Heart right ventricle (tissue), 16 donors: ENCODE data around the gene GJA10. TPM values are rescaled to one million over a fixed set of nuclear protein-coding genes. Genes with fewer than 3 reads are reported as not detected.

Source experiments
- ATAC-seq, 8 donors: fragments of 200-7000 bp; cut with Tn5 transposase; one replicate each; pipeline ENCODE4 v1.9.1; 2020; ENCODE audit warnings: mild to moderate bottlenecking in 8 of 8, moderate library complexity in 8 of 8, moderate number of reproducible peaks in 1 of 8
- DNase-seq, 2 donors: peaks; one replicate each; pipeline ENCODE4 v3.0.0-alpha.2; 2020
- H3K27ac ChIP-seq, 10 donors: fragments of 200-600 bp; sonication (generic) in 2 of 10; one replicate each; pipeline versions ENCODE4 v1.5.0 to v1.8.0; 2020 to 2022; ENCODE audit warnings: mild to moderate bottlenecking in 3 of 10
- H3K27me3 ChIP-seq, 7 donors: fragments of 200-600 bp; one replicate each; pipeline ENCODE4 v1.8.0; 2021 to 2022; ENCODE audit warnings: mild to moderate bottlenecking in 2 of 7
- H3K36me3 ChIP-seq, 9 donors: fragments of 200-600 bp; sonication (generic) in 1 of 9; one replicate each; pipeline versions ENCODE4 v1.5.0 to v1.8.0; 2020 to 2022; ENCODE audit warnings: mild to moderate bottlenecking in 2 of 9
- H3K4me1 ChIP-seq, 9 donors: fragments of 200-600 bp; sonication (generic) in 1 of 9; one replicate each; pipeline versions ENCODE4 v1.5.0 to v1.8.0; 2020 to 2022; ENCODE audit warnings: mild to moderate bottlenecking in 4 of 9
- H3K4me3 ChIP-seq, 10 donors: fragments of 200-600 bp; sonication (generic) in 2 of 10; one replicate each; pipeline versions ENCODE4 v1.5.0 to v1.8.0; 2020 to 2022; ENCODE audit warnings: mild to moderate bottlenecking in 7 of 10, moderate library complexity in 2 of 10
- H3K9me3 ChIP-seq, 11 donors: fragments of 200-600 bp in 10 of 11; sonication (generic) in 2 of 11; one replicate each; pipeline versions ENCODE4 v1.5.0 to v1.8.0; 2013 to 2022; ENCODE audit warnings: mild to moderate bottlenecking in 2 of 11, control low read depth in 1 of 11, moderate library complexity in 1 of 11
- CTCF ChIP-seq, 9 donors: fragments of 200-600 bp; sonication (generic) in 2 of 9; IDR thresholded peaks; one replicate each; pipeline versions ENCODE4 v1.5.0 to v1.8.0; 2021 to 2022; ENCODE audit warnings: antibody characterized with exemption in 9 of 9, mild to moderate bottlenecking in 5 of 9, moderate library complexity in 1 of 9
- WGBS, 2 donors: extraction: QIAGEN DNeasy Blood & Tissue Kit; methylation state at CpG; one replicate each; pipeline ENCODE4 v1.1.7; 2013; ENCODE audit warnings: inconsistent platforms in 1 of 2; 5-methylcytosine and 5-hydroxymethylcytosine counted together
- intact Hi-C, 10 donors: fragments of 100-400 bp; cut with DNase I; formaldehyde crosslinking; loops; one replicate each; pipeline versions ENCODE4 v1.11.1 to v1.14.2; 2022
- polyA plus RNA-seq, 2 donors: library from polyadenylated mRNA; stranded (reverse); fragments of 200-250 nt; gene quantifications; one replicate each; pipeline ENCODE4 v1.2.3, GENCODE V29; 2013
- total RNA-seq, 10 donors: library from RNA; stranded (reverse); fragmentation: NEBNext Ultra II Directional in 3 of 10; extraction: Animal tissue kit (Norgen Biotek cat#: 25700) in 3 of 10; gene quantifications; one replicate each; pipeline versions ENCODE4 v1.2.1 to v1.2.4, GENCODE V29; 2021 to 2023
- donor health status: Arrhythmogenic right ventricular cardiomyopathy.
- donor health status: ischemic (EF 13 %, LVEDD 7.1; RV severe dilation, severe dysfunction).
- donor health status: healthy with polysubstance abuse.
- donor health status: DM: no; HTN: yes; CAD: no.
- donor health status: DM: no; HTN: no; CAD: no.
- donor health status: ischemic (EF 25% LVEDD 6.9; RV normal size, moderate dysfunction).
- donor health status: ischemic (EF 25% LVEDD 5.7; RV mildly dilated, moderate dysfunction).
- donor health status: healthy.
- donor health status: DM: yes; HTN: yes; CAD: no.
- donor health status: Ischemic cardiomyopathy.
- donor health status: ischemic (EF 35%, LVEDD 5.7; RV mildly dilated, moderate dysfunction).
- donor health status: nonischemic (EF 11% LVEDD 7.7; RV severe dilation, severe dysfunction).
- donor health status: DM: yes; HTN: yes; CAD: no.
- donor health status: PGD.
- donor health status: ischemic (EF 29% LVEDD 5.4; RV normal size, mild dysfunction).
- donor health status: nonischemic (EF 23%, LVEDD 6.1; RV moderate dilation, normal function).

Gene GJA10
- total and polyA plus RNA-seq, 12 donors = not detected

- ATAC-seq (no peak), DNase-seq (no peak)
- intact Hi-C loops = no loop called here
- no peak for TF ChIP-seq CTCF (IDR thresholded peaks at IDR 0.05)
- Histone ChIP-seq H3K27ac (no peak overlapping the region), H3K9me3 (no peaks in the 10 kb centered on the region), H3K4me1 (peaks cover 0 to 15% (median 0%) of the 10 kb centered on the region in 9 donors), H3K27me3 (peaks cover 0 to 1% (median 0%) of the 10 kb centered on the region in 7 donors), H3K36me3 (peaks cover 0 to 16% (median under 1%) of the 10 kb centered on the region in 9 donors), H3K4me3 (no peak overlapping the region)
- 93 to 95% methylated on average over 5 of the region's 5 CpGs for WGBS, 2 donors
Measured at GRCh38 chr6:89927264-89927663, 33.0 kb downstream of the GJA10 start.

GRCh38 chr6:89927791-89928550, 33.7 kb downstream of the GJA10 start:
- no peaks in the 10 kb centered on the region for H3K27me3 ChIP-seq
- DNase-seq = no peak
- ATAC-seq = no peak
- no peak for TF ChIP-seq CTCF (IDR thresholded peaks at IDR 0.05)
- WGBS, 2 donors = 66 to 77% methylated on average over 6 of the region's 6 CpGs
- H3K27ac ChIP-seq = peak overlapping the region in 1 of 10 donors; percentile 39
- peaks cover 0 to 15% (median 0%) of the 10 kb centered on the region in 9 donors for H3K4me1 ChIP-seq
- peaks cover 0 to 22% (median 7%) of the 10 kb centered on the region in 9 donors for H3K36me3 ChIP-seq
- intact Hi-C loops = no loop called here
- H3K9me3 ChIP-seq = no peaks in the 10 kb centered on the region
- no peak overlapping the region for H3K4me3 ChIP-seq

GRCh38 chr6:89928604-89929003, 34.3 kb downstream of the GJA10 start:
- Histone ChIP-seq H3K4me3 (no peak overlapping the region), H3K36me3 (peaks cover 0 to 22% (median 7%) of the 10 kb centered on the region in 9 donors), H3K4me1 (peaks cover 0 to 15% (median 0%) of the 10 kb centered on the region in 9 donors), H3K27me3 (no peaks in the 10 kb centered on the region), H3K9me3 (no peaks in the 10 kb centered on the region), H3K27ac (no peak overlapping the region)
- no peak for ATAC-seq
- no peak for DNase-seq
- WGBS, 2 donors = 92 to 93% methylated on average over 6 of the region's 6 CpGs
- TF ChIP-seq CTCF (IDR thresholded peaks at IDR 0.05) = no peak
- intact Hi-C loops = no loop called here

- DNase-seq (no peak), ATAC-seq (no peak)
- H3K36me3 ChIP-seq = peaks cover 0 to 32% (median 7%) of the 10 kb centered on the region in 9 donors
- no peak overlapping the region for H3K4me3 ChIP-seq
- WGBS, 2 donors = 87 to 89% methylated on average over 5 of the region's 5 CpGs
- no peak overlapping the region for H3K27ac ChIP-seq
- H3K27me3 ChIP-seq = no peaks in the 10 kb centered on the region
- peaks cover 0 to 15% (median 0%) of the 10 kb centered on the region in 9 donors for H3K4me1 ChIP-seq
- no peak for TF ChIP-seq CTCF (IDR thresholded peaks at IDR 0.05)
- no peaks in the 10 kb centered on the region for H3K9me3 ChIP-seq
- intact Hi-C loops = loop anchor here in 1 of 10 donors (5.0 kb wide), 1 partner anchor 552 kb away; no protein-coding TSS in a partner anchor
Measured at GRCh38 chr6:89930789-89931188, 36.5 kb downstream of the GJA10 start.
